NT2/D1 (cell line): ENCODE measurements around the gene MRFAP1L1.

ENCODE experiments used
- SUZ12 ChIP-seq: IDR thresholded peaks from 2 replicates; pipeline ENCODE4 v1.6.1; 2011; ENCODE audit not compliant: insufficient read length, insufficient read depth; ENCODE audit errors: extremely low read depth
- YY1 ChIP-seq: IDR thresholded peaks from 2 replicates; pipeline ENCODE4 v1.6.1; 2011; ENCODE audit not compliant: insufficient read length, insufficient read depth
- ZNF274 ChIP-seq: IDR thresholded peaks from 2 replicates; pipeline ENCODE4 v1.6.1; 2011; ENCODE audit warnings: mild to moderate bottlenecking, low read depth, low read length

DNA sequence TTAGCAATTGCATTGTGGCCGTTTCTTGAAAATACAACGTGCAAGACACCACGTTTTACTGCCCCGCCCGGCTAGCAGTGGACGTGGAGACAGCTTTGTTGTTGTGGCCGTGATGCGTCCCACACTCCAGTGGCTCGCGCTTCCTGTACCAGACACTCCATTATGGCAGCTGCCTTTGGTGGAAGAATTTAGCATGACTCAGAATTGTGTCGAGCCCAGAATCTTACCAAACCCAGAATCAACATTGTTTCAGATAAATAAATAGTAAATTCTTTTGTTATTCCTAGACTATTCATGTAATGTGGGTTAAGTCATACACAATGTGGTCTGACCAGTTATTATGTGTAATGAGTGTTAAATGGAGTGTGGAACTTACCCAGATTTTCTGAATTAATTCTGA is 41.3 kb downstream of the MRFAP1L1 start:
- TF ChIP-seq ZNF274 (no peak), YY1 (no peak), SUZ12 (no peak)
